Purkinje cell (primary cell): Measurements from ENCODE around the gene LCN6. TPM values are rescaled to one million over a fixed set of nuclear protein-coding genes. Genes with fewer than 3 reads are reported as not detected.

Source experiments
- polyA plus RNA-seq: library from polyadenylated mRNA; unstranded; fragments of >200 nt; fragmentation: Nextera tagmentation; gene quantifications from 2 replicates; pipeline ENCODE4 v1.2.1, GENCODE V29; 2014

Gene LCN6, protein sequence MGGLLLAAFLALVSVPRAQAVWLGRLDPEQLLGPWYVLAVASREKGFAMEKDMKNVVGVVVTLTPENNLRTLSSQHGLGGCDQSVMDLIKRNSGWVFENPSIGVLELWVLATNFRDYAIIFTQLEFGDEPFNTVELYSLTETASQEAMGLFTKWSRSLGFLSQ
- not detected in 2 replicates for polyA plus RNA-seq

GRCh38 chr9:136748201-136748600 is at the start of gene LCN6:
Gene LCN6 (minus strand): TSS chr9:136748525. CDS start chr9:136748483, 42 bp downstream.

GRCh38 chr9:136796238-136796774 is 48.0 kb upstream of the LCN6 start, which contains the start of gene CCDC183:
Gene CCDC183 (plus strand): TSS chr9:136796338. CDS start chr9:136796398, 60 bp downstream.

DNA sequence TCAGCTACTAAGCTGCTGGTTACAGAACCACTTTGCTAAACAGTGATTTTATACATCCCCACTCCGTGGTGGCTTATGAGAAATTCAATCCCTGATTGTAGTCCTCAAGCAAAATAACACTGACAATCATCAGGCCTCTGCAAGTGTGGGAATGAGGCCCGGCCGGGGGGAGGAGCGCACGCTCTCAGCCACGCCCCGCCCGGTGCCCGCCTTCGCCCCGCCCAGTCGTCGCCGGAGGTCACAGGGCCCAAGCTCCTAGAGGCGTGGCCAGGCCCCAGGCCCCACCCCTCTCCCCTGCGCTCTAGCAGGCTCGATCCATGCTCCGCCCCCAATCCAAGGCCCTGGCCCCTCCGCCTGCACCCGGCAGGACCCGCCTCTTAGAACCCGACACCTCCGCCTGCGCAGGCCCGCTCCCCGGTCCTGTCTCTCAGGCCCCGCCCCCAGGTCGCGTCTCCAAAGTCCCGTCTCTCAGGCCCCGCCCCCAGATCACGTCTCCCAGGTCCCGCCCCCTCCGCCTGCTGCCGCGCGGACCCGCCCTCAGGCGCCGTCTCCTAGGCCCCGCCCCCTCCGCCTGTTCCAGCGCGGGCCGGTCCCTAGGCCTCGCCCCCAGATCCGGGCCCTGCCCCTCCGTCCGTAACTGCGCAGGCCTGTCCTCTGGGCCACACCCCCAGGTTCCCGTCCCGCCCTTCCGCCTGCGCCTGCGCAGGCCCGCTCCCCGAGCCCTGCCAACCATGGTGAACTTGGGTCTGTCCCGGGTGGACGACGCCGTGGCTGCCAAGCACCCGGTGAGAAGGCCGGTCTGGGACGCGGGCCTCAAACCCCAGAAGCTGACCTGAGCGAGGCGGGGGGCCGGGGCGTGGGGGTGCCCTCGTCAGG is 42.6 kb upstream of the LCN6 start, which contains the start of gene TMEM141:
TSS of gene TMEM141 (plus strand) at position 705 of the 876 bp plus-strand sequence. CDS start at position 732, 27 bp downstream.

GRCh38 chr9:136764301-136764891 is 16.1 kb upstream of the LCN6 start, which contains the start of gene LCN15:
Gene LCN15 (minus strand): TSS chr9:136764518. CDS start chr9:136764488, 30 bp downstream.

GRCh38 chr9:136742591-136743391 is 5.5 kb downstream of the LCN6 start, which contains the start of gene LCN10:
Gene LCN10 (minus strand): TSS chr9:136742940. CDS start chr9:136742903, 37 bp downstream.

DNA sequence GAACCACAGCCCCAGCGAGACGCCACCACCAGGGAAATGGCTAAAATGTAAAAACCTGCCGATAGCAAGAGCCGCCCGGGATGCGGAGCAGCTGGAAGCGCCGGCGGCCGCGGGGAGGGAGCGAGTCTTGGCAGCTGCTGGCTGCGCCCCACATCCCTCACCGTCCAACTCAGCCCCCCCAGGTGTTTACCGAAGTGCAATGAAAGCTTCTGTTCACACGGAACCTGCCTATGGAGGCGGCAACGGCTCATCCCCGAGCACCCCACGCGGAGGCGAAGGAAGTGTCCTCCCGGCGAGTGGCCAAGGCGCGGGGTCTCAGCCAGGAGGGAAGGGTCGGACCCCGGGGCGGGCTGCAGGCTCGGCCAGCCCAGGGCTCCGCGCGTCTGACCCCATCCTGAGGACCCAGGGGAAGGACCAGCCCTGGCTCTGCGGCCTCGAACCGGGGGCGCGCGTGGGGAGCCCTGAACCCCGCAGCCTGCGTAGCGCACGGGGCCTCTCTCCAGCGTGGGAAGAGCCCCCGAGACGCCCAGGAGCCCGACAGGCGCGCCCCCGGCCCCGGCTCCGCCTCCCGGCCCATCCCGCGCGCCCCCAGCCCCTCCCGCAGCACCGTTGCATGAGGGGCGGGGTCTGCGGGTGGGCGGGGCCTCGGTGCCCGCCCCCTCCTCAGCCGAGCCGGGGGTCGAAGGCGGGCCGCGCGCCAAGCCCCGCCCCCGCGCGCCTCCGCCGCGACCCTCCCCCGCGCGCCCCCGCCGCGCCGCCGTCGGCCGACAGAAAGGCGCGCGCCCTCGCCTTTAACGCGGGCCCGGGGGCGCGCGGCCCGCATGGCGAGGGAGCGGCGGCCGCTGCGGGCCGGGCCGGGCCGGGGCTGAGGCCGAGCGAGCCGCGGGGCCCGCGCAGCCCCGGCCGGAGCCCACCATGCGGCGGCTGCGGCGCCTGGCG is 36.3 kb downstream of the LCN6 start, which contains the start of gene DIPK1B:
TSS of gene DIPK1B (plus strand) at position 822 of the 939 bp plus-strand sequence. CDS start at position 916, 94 bp downstream.

Other genes starting within 250 kb of the LCN6 start
- 0.03 and 0.08 TPM in 2 replicates for gene NOTCH1, start 202.5 kb downstream of the LCN6 start, polyA plus RNA-seq
- gene EGFL7, start 85.6 kb downstream of the LCN6 start, polyA plus RNA-seq, result 6.2 TPM in 1 of 2 replicates, not detected in the other
- not detected in 2 replicates for gene AGPAT2, start 61.1 kb downstream of the LCN6 start, polyA plus RNA-seq
- 9.0 and 15.5 TPM in 2 replicates for gene DIPK1B, start 36.0 kb downstream of the LCN6 start, polyA plus RNA-seq
- gene LCN10, start 5.6 kb downstream of the LCN6 start, polyA plus RNA-seq, result not detected in 2 replicates
- 1.1 TPM in 1 of 2 replicates, not detected in the other for gene LCN8, start 9.7 kb upstream of the LCN6 start, polyA plus RNA-seq
- gene LCN15, start 16.0 kb upstream of the LCN6 start, polyA plus RNA-seq, result not detected in 2 replicates
- 91.0 and 93.8 TPM in 2 replicates for gene TMEM141, start 42.8 kb upstream of the LCN6 start, polyA plus RNA-seq
- not detected in 2 replicates for gene CCDC183, start 47.8 kb upstream of the LCN6 start, polyA plus RNA-seq
- gene RABL6, start 59.4 kb upstream of the LCN6 start, polyA plus RNA-seq, result 1.2 and 1.9 TPM in 2 replicates
- not detected in 2 replicates for gene AJM1, start 94.0 kb upstream of the LCN6 start, polyA plus RNA-seq
- gene PHPT1, start 100.9 kb upstream of the LCN6 start, polyA plus RNA-seq, result 274 and 285 TPM in 2 replicates
- gene MAMDC4, start 103.8 kb upstream of the LCN6 start, polyA plus RNA-seq, result 0.12 and 0.14 TPM in 2 replicates
- gene EDF1, start 117.8 kb upstream of the LCN6 start, polyA plus RNA-seq, result 421 and 539 TPM in 2 replicates
- 1.1 and 1.4 TPM in 2 replicates for gene TRAF2, start 138.0 kb upstream of the LCN6 start, polyA plus RNA-seq
- gene FBXW5, start 196.2 kb upstream of the LCN6 start, polyA plus RNA-seq, result 0.56 and 2.2 TPM in 2 replicates
- 0.90 TPM in 1 of 2 replicates, not detected in the other for gene C8G, start 196.7 kb upstream of the LCN6 start, polyA plus RNA-seq
- gene LCN12, start 203.7 kb upstream of the LCN6 start, polyA plus RNA-seq, result not detected in 2 replicates
- gene PTGDS, start 229.0 kb upstream of the LCN6 start, polyA plus RNA-seq, result 67.9 and 135 TPM in 2 replicates
- not detected in 2 replicates for gene LCNL1, start 234.5 kb upstream of the LCN6 start, polyA plus RNA-seq
- 4.7 TPM in 2 replicates for gene PAXX, start 243.9 kb upstream of the LCN6 start, polyA plus RNA-seq
- gene CLIC3, start 248.0 kb upstream of the LCN6 start, polyA plus RNA-seq, result not detected in 2 replicates